ENCODE measurements around the gene UHRF2. TPM values are rescaled to one million over a fixed set of nuclear protein-coding genes. Genes with fewer than 3 reads are reported as not detected.

The UHRF2 gene
- total RNA-seq, 1 donor from 2014 or later: 22.8 TPM

GRCh38 chr9:6549106-6549800 lies 136.3 kb downstream of the UHRF2 start:
- intact Hi-C loops (cut with DNase I): no loop called here
- no peak overlapping the region for H3K4me3 ChIP-seq
- no peaks in the 10 kb centered on the region for H3K27me3 ChIP-seq
- no peaks in the 10 kb centered on the region for H3K9me3 ChIP-seq
- no peak overlapping the region for H3K27ac ChIP-seq
- H3K36me3 ChIP-seq: no peaks in the 10 kb centered on the region
- no peak for TF ChIP-seq CTCF (IDR thresholded peaks at IDR 0.05)
- no peak for DNase-seq (ENCODE audit: low spot score in 2 of 2)
- no peaks in the 10 kb centered on the region for H3K4me1 ChIP-seq

DNA sequence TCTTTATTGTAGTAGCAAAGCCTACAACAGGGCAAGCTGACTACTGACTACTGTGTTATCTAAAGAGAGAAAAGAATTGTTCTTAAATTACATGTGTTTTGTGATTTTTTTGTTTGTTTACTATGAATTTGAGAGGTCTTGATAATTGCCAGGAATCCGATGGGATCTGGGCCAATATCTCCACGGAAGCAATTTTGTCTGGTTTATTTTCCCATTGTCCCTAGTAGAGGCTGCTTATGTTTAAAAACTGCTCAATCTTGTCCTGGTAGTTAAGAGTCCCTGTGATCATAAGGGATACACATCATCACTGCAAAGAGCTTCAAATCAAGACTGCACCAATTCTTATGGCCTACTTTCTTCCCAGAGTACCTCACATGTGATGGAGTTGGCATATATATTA lies 138.1 kb downstream of the UHRF2 start:
- Histone ChIP-seq H3K36me3 (no peaks in the 10 kb centered on the region), H3K9me3 (no peaks in the 10 kb centered on the region), H3K27ac (no peak overlapping the region), H3K4me3 (no peak overlapping the region), H3K4me1 (no peaks in the 10 kb centered on the region), H3K27me3 (no peaks in the 10 kb centered on the region)
- no peak for TF ChIP-seq CTCF (IDR thresholded peaks at IDR 0.05)
- intact Hi-C loops (cut with DNase I): no loop called here
- no peak for DNase-seq (ENCODE audit: low spot score in 2 of 2)

GRCh38 chr9:6552033-6552432 lies 139.0 kb downstream of the UHRF2 start:
- intact Hi-C loops (cut with DNase I): no loop called here
- no peaks in the 10 kb centered on the region for H3K36me3 ChIP-seq
- peak overlapping the region in 1 of 2 donors; percentile 28 for H3K27ac ChIP-seq
- H3K9me3 ChIP-seq: no peaks in the 10 kb centered on the region
- no peaks in the 10 kb centered on the region for H3K27me3 ChIP-seq
- no peaks in the 10 kb centered on the region for H3K4me1 ChIP-seq
- no peak overlapping the region for H3K4me3 ChIP-seq
- TF ChIP-seq CTCF (IDR thresholded peaks at IDR 0.05): no peak
- no peak for DNase-seq (ENCODE audit: low spot score in 2 of 2)

DNA sequence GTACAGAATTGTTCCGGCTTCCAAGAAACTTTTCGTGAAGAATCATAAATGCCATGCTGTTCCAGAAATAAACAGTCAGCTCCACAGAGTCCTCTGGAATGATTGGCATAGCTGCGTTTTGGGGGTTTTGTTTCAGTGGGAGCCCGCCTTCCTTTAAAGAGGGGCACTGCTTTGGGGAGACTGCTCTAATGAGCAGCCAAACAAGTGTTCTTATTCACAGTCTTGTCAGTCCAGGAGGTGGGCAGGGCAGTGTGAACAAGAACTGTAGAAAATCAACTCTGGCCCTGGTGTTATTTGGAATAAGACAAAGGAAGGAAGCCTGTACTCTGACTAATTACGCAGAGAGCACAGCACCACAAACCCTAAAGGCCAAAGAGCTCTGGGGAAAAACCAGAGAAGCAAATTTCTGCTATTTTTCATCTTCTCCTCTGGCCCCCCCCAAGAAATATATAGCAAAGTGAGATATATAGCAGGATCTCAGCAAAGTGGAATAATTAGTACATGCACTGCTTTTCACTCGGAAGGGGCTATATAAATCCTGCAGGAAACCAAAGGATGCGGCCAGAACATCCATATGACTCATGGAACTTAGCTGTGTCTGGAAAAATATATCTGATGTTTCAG lies 139.6 kb downstream of the UHRF2 start:
- intact Hi-C loops (cut with DNase I): no loop called here
- H3K27ac ChIP-seq: peak overlapping the region in 1 of 2 donors; percentile 28

GRCh38 chr9:6553866-6554265 lies 140.9 kb downstream of the UHRF2 start:
- intact Hi-C loops (cut with DNase I): no loop called here
- no peaks in the 10 kb centered on the region for H3K27me3 ChIP-seq
- no peaks in the 10 kb centered on the region for H3K4me1 ChIP-seq
- TF ChIP-seq CTCF (IDR thresholded peaks at IDR 0.05): no peak
- H3K27ac ChIP-seq: no peak overlapping the region
- DNase-seq (ENCODE audit: low spot score in 2 of 2): no peak
- no peaks in the 10 kb centered on the region for H3K9me3 ChIP-seq
- no peak overlapping the region for H3K4me3 ChIP-seq
- no peaks in the 10 kb centered on the region for H3K36me3 ChIP-seq

More for the DNA sequence above, 139.6 kb downstream of the UHRF2 start:
- Histone ChIP-seq H3K27me3 (no peaks in the 10 kb centered on the region), H3K4me1 (no peaks in the 10 kb centered on the region), H3K9me3 (no peaks in the 10 kb centered on the region), H3K4me3 (no peak overlapping the region), H3K36me3 (no peaks in the 10 kb centered on the region)
- no peak for TF ChIP-seq CTCF (IDR thresholded peaks at IDR 0.05)
- no peak for DNase-seq (ENCODE audit: low spot score in 2 of 2)

Other genes starting within 250 kb of the UHRF2 start
- 38.0 TPM for gene IL33, start 197.4 kb upstream of the UHRF2 start, total RNA-seq
- not detected for gene TPD52L3, start 84.8 kb upstream of the UHRF2 start, total RNA-seq
- 0.64 TPM for gene GLDC, start 232.5 kb downstream of the UHRF2 start, total RNA-seq

Measured in ascending aorta (tissue), 2 donors.